H9 (cell line): Measurements from ENCODE around the gene CXXC1. TPM values are rescaled to one million over a fixed set of nuclear protein-coding genes. Genes with fewer than 3 reads are reported as not detected.

Experiments
- DNase-seq: peaks from one replicate; pipeline ENCODE4 v3.0.0-alpha.2; 2017
- H2AFZ ChIP-seq: one replicate; pipeline ENCODE4 v1.6.1; 2013; ENCODE audit warnings: mild to moderate bottlenecking, low read length, control low read depth, moderate library complexity
- H2AK5ac ChIP-seq: 2 replicates; pipeline ENCODE4 v1.6.1; 2013; ENCODE audit warnings: low read length, control low read depth, mixed read lengths; ENCODE audit not compliant: insufficient read length
- H2BK120ac ChIP-seq: one replicate; pipeline ENCODE4 v1.6.1; 2013; ENCODE audit warnings: low read depth, mild to moderate bottlenecking, low read length, control low read depth, inconsistent platforms; ENCODE audit not compliant: poor library complexity, severe bottlenecking
- H2BK12ac ChIP-seq: 2 replicates; pipeline ENCODE4 v1.6.1; 2013; ENCODE audit warnings: low read length, control low read depth, mixed read lengths, low read depth; ENCODE audit not compliant: insufficient read length
- H2BK15ac ChIP-seq: 2 replicates; pipeline ENCODE4 v1.6.1; 2013; ENCODE audit warnings: low read depth, low read length, control low read depth
- H2BK20ac ChIP-seq: one replicate; pipeline ENCODE4 v1.6.1; 2013; ENCODE audit warnings: low read depth, mild to moderate bottlenecking, low read length, control low read depth, inconsistent platforms; ENCODE audit not compliant: poor library complexity, severe bottlenecking
- H2BK5ac ChIP-seq: 2 replicates; pipeline ENCODE4 v1.6.1; 2013; ENCODE audit warnings: low read length, control low read depth, mixed read lengths; ENCODE audit not compliant: insufficient read length
- H3K14ac ChIP-seq: 2 replicates; pipeline ENCODE4 v1.6.1; 2013; ENCODE audit warnings: low read length, control low read depth; ENCODE audit not compliant: insufficient read depth
- H3K18ac ChIP-seq: 2 replicates; pipeline ENCODE4 v1.6.1; 2013; ENCODE audit warnings: low read depth, mild to moderate bottlenecking, mixed read lengths, low read length, control low read depth; ENCODE audit not compliant: insufficient read length
- H3K23ac ChIP-seq: 2 replicates; pipeline ENCODE4 v1.6.1; 2013; ENCODE audit warnings: low read length, control low read depth, mixed read lengths, low read depth; ENCODE audit not compliant: insufficient read length
- H3K23me2 ChIP-seq: 2 replicates; pipeline ENCODE4 v1.6.1; 2013; ENCODE audit warnings: low read depth, mild to moderate bottlenecking, mixed read lengths, low read length, control low read depth; ENCODE audit not compliant: insufficient read length, poor library complexity, severe bottlenecking
- H3K27ac ChIP-seq: 2 replicates; pipeline ENCODE4 v1.5.1; 2013; ENCODE audit warnings: low read length, control low read depth, mixed read lengths, low read depth; ENCODE audit not compliant: insufficient read length
- H3K27me3 ChIP-seq: 2 replicates; pipeline ENCODE4 v1.6.1; 2013; ENCODE audit warnings: low read length, control low read depth, inconsistent platforms; ENCODE audit not compliant: insufficient read depth
- H3K4ac ChIP-seq: 2 replicates; pipeline ENCODE4 v1.6.1; 2013; ENCODE audit warnings: low read depth, mild to moderate bottlenecking, control low read depth, inconsistent platforms, low read length, moderate library complexity
- H3K4me1 ChIP-seq: 2 replicates; pipeline ENCODE4 v1.6.1; 2013; ENCODE audit warnings: low read length, control low read depth, inconsistent platforms; ENCODE audit not compliant: insufficient read depth
- H3K4me2 ChIP-seq: 2 replicates; pipeline ENCODE4 v1.6.1; 2013; ENCODE audit warnings: low read length, control low read depth, mixed read lengths; ENCODE audit not compliant: insufficient read length, insufficient read depth
- H3K56ac ChIP-seq: 2 replicates; pipeline ENCODE4 v1.6.1; 2013; ENCODE audit warnings: low read depth, mild to moderate bottlenecking, mixed read lengths, low read length, control low read depth; ENCODE audit not compliant: insufficient read length
- H3K79me1 ChIP-seq: 2 replicates; pipeline ENCODE4 v1.6.1; 2013; ENCODE audit warnings: low read depth, mild to moderate bottlenecking, moderate library complexity, low read length, control low read depth, inconsistent platforms; ENCODE audit not compliant: insufficient read depth, poor library complexity, severe bottlenecking
- H3K79me2 ChIP-seq: 2 replicates; pipeline ENCODE4 v1.6.1; 2013; ENCODE audit warnings: low read length, control low read depth, inconsistent platforms; ENCODE audit not compliant: insufficient read depth
- H3K9ac ChIP-seq: 2 replicates; pipeline ENCODE4 v1.6.1; 2013; ENCODE audit warnings: low read length, control low read depth, mixed read lengths; ENCODE audit not compliant: insufficient read length; ENCODE audit errors: extremely low read depth
- H3K9me3 ChIP-seq: one replicate; pipeline ENCODE4 v1.6.1; 2013; ENCODE audit warnings: low read depth, low read length, inconsistent platforms; ENCODE audit not compliant: control insufficient read depth
- H3T11ph ChIP-seq: one replicate; pipeline ENCODE4 v1.6.1; 2013; ENCODE audit warnings: mild to moderate bottlenecking, low read length, control low read depth, inconsistent platforms
- H4K20me1 ChIP-seq: one replicate; pipeline ENCODE4 v1.6.1; 2013; ENCODE audit not compliant: control insufficient read depth, insufficient read length, insufficient read depth
- H4K5ac ChIP-seq: 2 replicates; pipeline ENCODE4 v1.6.1; 2013; ENCODE audit warnings: low read depth, mild to moderate bottlenecking, mixed read lengths, low read length, control low read depth; ENCODE audit not compliant: insufficient read length
- H4K8ac ChIP-seq: replicated peaks from 2 replicates; pipeline ENCODE4 v1.6.1; 2013; ENCODE audit warnings: low read length, control low read depth, mixed read lengths, low read depth; ENCODE audit not compliant: insufficient read length
- H4K91ac ChIP-seq: 2 replicates; pipeline ENCODE4 v1.6.1; 2013; ENCODE audit warnings: low read depth, mild to moderate bottlenecking, moderate library complexity, mixed read lengths, low read length, control low read depth; ENCODE audit not compliant: insufficient read length
- H3K27ac Mint-ChIP-seq, 3 experiments: 2 replicates in 2 of 3; 3 replicates in 1 of 3; pipeline ENCODE4 v1.8.0; 2020 to 2021; ENCODE audit warnings: mixed read lengths in 3 of 3, mild to moderate bottlenecking in 1 of 3, moderate library complexity in 1 of 3
- H3K27me3 Mint-ChIP-seq: 2 replicates; pipeline ENCODE4 v1.8.0; 2021; ENCODE audit warnings: low read depth, mild to moderate bottlenecking, moderate library complexity, mixed read lengths
- H3K36me3 Mint-ChIP-seq, 3 experiments: 2 replicates in 2 of 3; 3 replicates in 1 of 3; pipeline ENCODE4 v1.8.0; 2020 to 2021; ENCODE audit warnings: low read depth in 3 of 3, mixed read lengths in 3 of 3; ENCODE audit not compliant: insufficient read depth in 1 of 3
- H3K4me1 Mint-ChIP-seq, 2 experiments: 2 replicates each; pipeline ENCODE4 v1.8.0; 2020; ENCODE audit warnings: mixed read lengths in 2 of 2
- H3K4me3 Mint-ChIP-seq, 2 experiments: 2 replicates in 1 of 2; 3 replicates in 1 of 2; pipeline ENCODE4 v1.8.0; 2020 to 2021; ENCODE audit warnings: mild to moderate bottlenecking in 2 of 2, mixed read lengths in 2 of 2, moderate library complexity in 1 of 2
- H3K9me3 Mint-ChIP-seq, 2 experiments: 2 replicates in 1 of 2; 3 replicates in 1 of 2; pipeline ENCODE4 v1.8.0; 2020; ENCODE audit warnings: mild to moderate bottlenecking in 2 of 2, mixed read lengths in 2 of 2, moderate library complexity in 1 of 2
- CTCF ChIP-seq: fragments of 200-600 bp; sonication (generic); conservative IDR thresholded peaks from 3 replicates; pipeline ENCODE4 v1.8.0; 2021; ENCODE audit warnings: antibody characterized with exemption, mild to moderate bottlenecking
- WGBS: extraction: QIAGEN DNeasy Blood & Tissue Kit; methylation state at CpG from one replicate; pipeline ENCODE4 v1.1.7; 2013; ENCODE audit warnings: missing lambda C conversion rate, low lambda C conversion rate, mixed read lengths; ENCODE audit not compliant: insufficient read length; ENCODE audit errors: extremely low coverage; 5-methylcytosine and 5-hydroxymethylcytosine counted together
- total RNA-seq: library from RNA; stranded (reverse); gene quantifications from 2 replicates; pipeline ENCODE4 v1.2.1, GENCODE V29; 2021

The CXXC1 gene
- total RNA-seq, 1 experiment from 2014 or later: 95.9 TPM

- H2AFZ ChIP-seq: no peak overlapping the region
- DNase-seq: no peak
- no peak overlapping the region for H3K9ac ChIP-seq
- Mint-ChIP-seq H3K27ac (no peak overlapping the region), H3K4me3 (no peak overlapping the region), H3K4me1 (peaks cover 4 to 6% of the 10 kb centered on the region in 2 experiments; a peak in 3 of 4 replicates), H3K9me3 (no peaks in the 10 kb centered on the region), H3K27me3 (peaks cover 55% of the 10 kb centered on the region), H3K36me3 (no peaks in the 10 kb centered on the region)
- no peak overlapping the region for H3K56ac ChIP-seq
- H3K18ac ChIP-seq: no peak overlapping the region
- no peaks in the 10 kb centered on the region for H3K79me1 ChIP-seq
- H2BK12ac ChIP-seq: no peak overlapping the region
- no peaks in the 10 kb centered on the region for H3K79me2 ChIP-seq
- TF ChIP-seq CTCF: no peak
- no peak overlapping the region for H4K5ac ChIP-seq
- H4K20me1 ChIP-seq: no peaks in the 10 kb centered on the region
- H3K27ac ChIP-seq: no peak overlapping the region
- no peak overlapping the region for H2AK5ac ChIP-seq
- H3K14ac ChIP-seq: no peak overlapping the region
- no peak overlapping the region for H2BK5ac ChIP-seq
- no peak overlapping the region for H4K91ac ChIP-seq
- H3K23ac ChIP-seq: no peak overlapping the region
- no peak overlapping the region for H3K4ac ChIP-seq
- H4K8ac ChIP-seq: no peak overlapping the region
- no peaks in the 10 kb centered on the region for H3K23me2 ChIP-seq
- no peak overlapping the region for H3K4me2 ChIP-seq
- no peaks in the 10 kb centered on the region for H3K4me1 ChIP-seq
- H3K27me3 ChIP-seq: no peaks in the 10 kb centered on the region; the same call in 1 of the 2 replicates
- no peak overlapping the region for H3T11ph ChIP-seq
- H2BK20ac ChIP-seq: no peak overlapping the region
- WGBS: no CpG with 5 or more reads among the region's 3 CpGs
- no peak overlapping the region for H2BK15ac ChIP-seq
- no peak overlapping the region for H2BK120ac ChIP-seq
- H3K9me3 ChIP-seq: no peaks in the 10 kb centered on the region
Measured at GRCh38 chr18:50311650-50312049, 24.2 kb upstream of the CXXC1 start.
